T-helper 2 cell treated with Interferon-gamma antibody and Interleukin-4, amounts not matched to agents 100 ng/mL and 5 ng/mL, for 36 hours (primary cell): Measurements from ENCODE around the gene SECISBP2L. TPM values are rescaled to one million over a fixed set of nuclear protein-coding genes. Genes with fewer than 3 reads are reported as not detected.

Experiments used
- intact Hi-C: fragments of 100-400 bp; cut with micrococcal nuclease; formaldehyde crosslinking; loops from one replicate; pipeline ENCODE4 v1.15.1; 2023
- total RNA-seq: library from RNA; stranded (reverse); gene quantifications from 2 replicates; pipeline ENCODE4 v1.2.3, GENCODE V29; 2022

Gene SECISBP2L
- total RNA-seq, 1 donor from 2014 or later, result 30.4 TPM

- intact Hi-C loops, result loop anchor here (2.0 to 10.0 kb wide), 4 partner anchors 40 to 633 kb away; partner anchors contain the start of genes CEP152, COPS2 and DUT
Observed at GRCh38 chr15:48967336-48967735, 78.9 kb downstream of the SECISBP2L start.

- intact Hi-C loops, result loop anchor here (1.0 to 10.0 kb wide), 7 partner anchors 9 to 632 kb away; partner anchors contain the start of genes CEP152, COPS2, DUT and EID1
Observed at GRCh38 chr15:48966595-48967301, 79.5 kb downstream of the SECISBP2L start.

- intact Hi-C loops, result loop anchor here (1.0 to 10.0 kb wide), 7 partner anchors 9 to 631 kb away; partner anchors contain the start of genes CEP152, COPS2, DUT and EID1
Observed at GRCh38 chr15:48965972-48966371, 80.3 kb downstream of the SECISBP2L start.

GRCh38 chr15:48964898-48965297, 81.3 kb downstream of the SECISBP2L start:
- intact Hi-C loops, result loop anchor here (5.0 to 10.0 kb wide), 4 partner anchors 38 to 630 kb away; partner anchors contain the start of genes CEP152, DUT and SECISBP2L

- intact Hi-C loops, result loop anchor here (5.0 to 10.0 kb wide), 2 partner anchors 84 to 629 kb away; partner anchors contain the start of genes DUT and SECISBP2L
Observed at GRCh38 chr15:48963524-48964113, 82.6 kb downstream of the SECISBP2L start, which contains the start of gene SHC4. SHC4 (minus strand) TSS chr15:48963919; CDS start chr15:48963015, 904 bp downstream.

- intact Hi-C loops, result loop anchor here (5.0 to 10.0 kb wide), 2 partner anchors 84 to 628 kb away; partner anchors contain the start of genes DUT and SECISBP2L
Observed at GRCh38 chr15:48962662-48963523, 83.4 kb downstream of the SECISBP2L start.

- intact Hi-C loops, result no loop called here
Observed at GRCh38 chr15:48955967-48956366, 90.3 kb downstream of the SECISBP2L start.

- intact Hi-C loops, result no loop called here
Observed at GRCh38 chr15:48955370-48955769, 90.9 kb downstream of the SECISBP2L start.

GRCh38 chr15:48954538-48954937, 91.7 kb downstream of the SECISBP2L start:
- intact Hi-C loops, result no loop called here

- intact Hi-C loops, result no loop called here
Observed at GRCh38 chr15:48946840-48947187, 99.4 kb downstream of the SECISBP2L start.

GRCh38 chr15:48946074-48946839, 100.0 kb downstream of the SECISBP2L start:
- intact Hi-C loops, result no loop called here

GRCh38 chr15:48945386-48945785, 100.9 kb downstream of the SECISBP2L start:
- intact Hi-C loops, result no loop called here

GRCh38 chr15:48941904-48942303, 104.3 kb downstream of the SECISBP2L start:
- intact Hi-C loops, result no loop called here

- intact Hi-C loops, result no loop called here
Observed at GRCh38 chr15:48940508-48940907, 105.7 kb downstream of the SECISBP2L start.

- intact Hi-C loops, result no loop called here
Observed at GRCh38 chr15:48939648-48940047, 106.6 kb downstream of the SECISBP2L start.

Other genes starting within 250 kb of the SECISBP2L start
- gene CEP152, start 235.4 kb downstream of the SECISBP2L start, total RNA-seq, result 28.9 and 31.8 TPM in 2 replicates
- 107 and 110 TPM in 2 replicates for gene EID1, start 168.3 kb downstream of the SECISBP2L start, total RNA-seq
- gene SHC4, start 82.5 kb downstream of the SECISBP2L start, total RNA-seq, result 0.84 and 1.3 TPM in 2 replicates
- 65.6 and 67.1 TPM in 2 replicates for gene COPS2, start 109.2 kb upstream of the SECISBP2L start, total RNA-seq
- 27.1 and 31.3 TPM in 2 replicates for gene GALK2, start 123.8 kb upstream of the SECISBP2L start, total RNA-seq